H1 (cell line): Measurements from ENCODE around the gene ZDHHC11B.
"Not testable (repeated sequence)": the region's sequence is repeated elsewhere in the genome, so short reads cannot be mapped to it uniquely, and the experiment has no call there.

ENCODE experiments used
- EZH2 ChIP-seq: fragments of 200-600 bp; sonication (generic); IDR thresholded peaks from 2 replicates; pipeline ENCODE4 v1.7.1; 2012; ENCODE audit warnings: low read depth, mild to moderate bottlenecking, moderate library complexity, low read length, inconsistent platforms; ENCODE audit not compliant: severe bottlenecking
- JUND ChIP-seq: IDR thresholded peaks from 2 replicates; pipeline ENCODE4 v1.6.1; 2011; ENCODE audit warnings: mild to moderate bottlenecking, improper control_type of control experiment, low read length
- TBP ChIP-seq: IDR thresholded peaks from 2 replicates; pipeline ENCODE4 v1.6.1; 2011; ENCODE audit warnings: low read depth, low read length, improper control_type of control experiment
- TEAD4 ChIP-seq: IDR thresholded peaks from 2 replicates; pipeline ENCODE4 v1.6.1; 2012; ENCODE audit warnings: low read depth, low read length, inconsistent platforms, mixed read lengths
- TF ChIP-seq, protein P1 (sequence below), 3 experiments: IDR thresholded peaks; 1 replicate in 2 of 3; 2 replicates in 1 of 3; pipeline versions ENCODE4 v1.5.1 to v1.6.1; 2011; ENCODE audit warnings: low read length in 3 of 3, mild to moderate bottlenecking in 3 of 3, inconsistent platforms in 2 of 3, low read depth in 1 of 3, moderate library complexity in 1 of 3; ENCODE audit not compliant: insufficient read depth in 1 of 3; ENCODE audit errors: control extremely low read depth in 1 of 3
- TF ChIP-seq, protein P2 (sequence below): IDR thresholded peaks from 2 replicates; pipeline ENCODE4 v1.6.1; 2011; ENCODE audit warnings: low read length, improper control_type of control experiment

DNA sequence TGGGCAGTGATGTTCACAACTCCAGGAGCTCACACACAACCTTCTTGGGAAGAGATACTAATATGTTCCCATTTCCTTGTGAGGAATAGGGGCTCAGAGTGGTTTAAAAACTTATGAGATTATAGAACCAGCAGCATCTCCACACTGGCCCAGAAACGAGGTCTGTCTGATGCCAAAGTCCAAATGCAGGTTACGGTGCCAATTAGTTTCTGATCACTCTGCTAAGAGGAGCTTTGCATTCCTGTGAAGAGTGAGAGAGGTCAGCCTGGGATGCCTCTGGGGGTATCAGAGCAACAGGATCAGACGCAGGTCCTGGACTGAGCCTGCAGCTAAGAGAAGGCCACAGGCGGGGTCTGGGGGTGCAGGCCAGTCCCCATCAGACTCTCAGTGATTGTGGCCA, 61.2 kb downstream of the ZDHHC11B start:
- not testable (repeated sequence) for TF ChIP-seq JUND, TEAD4, TBP, EZH2
- TF ChIP-seq, protein P1, sequence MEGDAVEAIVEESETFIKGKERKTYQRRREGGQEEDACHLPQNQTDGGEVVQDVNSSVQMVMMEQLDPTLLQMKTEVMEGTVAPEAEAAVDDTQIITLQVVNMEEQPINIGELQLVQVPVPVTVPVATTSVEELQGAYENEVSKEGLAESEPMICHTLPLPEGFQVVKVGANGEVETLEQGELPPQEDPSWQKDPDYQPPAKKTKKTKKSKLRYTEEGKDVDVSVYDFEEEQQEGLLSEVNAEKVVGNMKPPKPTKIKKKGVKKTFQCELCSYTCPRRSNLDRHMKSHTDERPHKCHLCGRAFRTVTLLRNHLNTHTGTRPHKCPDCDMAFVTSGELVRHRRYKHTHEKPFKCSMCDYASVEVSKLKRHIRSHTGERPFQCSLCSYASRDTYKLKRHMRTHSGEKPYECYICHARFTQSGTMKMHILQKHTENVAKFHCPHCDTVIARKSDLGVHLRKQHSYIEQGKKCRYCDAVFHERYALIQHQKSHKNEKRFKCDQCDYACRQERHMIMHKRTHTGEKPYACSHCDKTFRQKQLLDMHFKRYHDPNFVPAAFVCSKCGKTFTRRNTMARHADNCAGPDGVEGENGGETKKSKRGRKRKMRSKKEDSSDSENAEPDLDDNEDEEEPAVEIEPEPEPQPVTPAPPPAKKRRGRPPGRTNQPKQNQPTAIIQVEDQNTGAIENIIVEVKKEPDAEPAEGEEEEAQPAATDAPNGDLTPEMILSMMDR (IDR thresholded peaks at IDR 0.05; ENCODE audit: control extremely low read depth in 1 of 3, insufficient read depth in 1 of 3, low read depth in 1 of 3, low read length in 3 of 3) = not testable (repeated sequence)
- TF ChIP-seq, protein P2, sequence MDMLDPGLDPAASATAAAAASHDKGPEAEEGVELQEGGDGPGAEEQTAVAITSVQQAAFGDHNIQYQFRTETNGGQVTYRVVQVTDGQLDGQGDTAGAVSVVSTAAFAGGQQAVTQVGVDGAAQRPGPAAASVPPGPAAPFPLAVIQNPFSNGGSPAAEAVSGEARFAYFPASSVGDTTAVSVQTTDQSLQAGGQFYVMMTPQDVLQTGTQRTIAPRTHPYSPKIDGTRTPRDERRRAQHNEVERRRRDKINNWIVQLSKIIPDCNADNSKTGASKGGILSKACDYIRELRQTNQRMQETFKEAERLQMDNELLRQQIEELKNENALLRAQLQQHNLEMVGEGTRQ = not testable (repeated sequence)
